ENCODE results near the gene MLC1.
A peak's percentile ranks its signal among the peaks of the same experiment; 100 is the strongest.

MLC1 gene

GRCh38 chr22:50062509-50063135 is 22.6 kb downstream of the MLC1 start:
- CTCF ChIA-PET = no interaction called here
- Histone ChIP-seq H3K36me3 (ENCODE audit: control insufficient read depth in 2 of 2, insufficient read depth in 1 of 2, low read length in 2 of 2) (no peaks in the 10 kb centered on the region), H3K27ac (ENCODE audit: extremely low read depth, low read depth, low read length) (no peak overlapping the region), H3K4me1 (ENCODE audit: control insufficient read depth, insufficient read depth, low read length) (no peaks in the 10 kb centered on the region), H3K4me3 (ENCODE audit: low read depth, low read length) (no peak overlapping the region), H3K9me3 (ENCODE audit: control insufficient read depth, insufficient read depth, low read depth, low read length) (no peaks in the 10 kb centered on the region)
- POLR2A ChIA-PET = no interaction called here
- TF ChIP-seq KLF10 (tag by site-specific recombination; IDR thresholded peaks at IDR 0.05) (no peak), ZNF48 (tag by site-specific recombination; IDR thresholded peaks at IDR 0.05) (no peak), ZXDB (tag by site-specific recombination; IDR thresholded peaks at IDR 0.05) (no peak), ZNF362 (tag by site-specific recombination; IDR thresholded peaks at IDR 0.05) (no peak), ZNF221 (tag by site-specific recombination; IDR thresholded peaks at IDR 0.05; ENCODE audit: borderline replicate concordance) (no peak), ZNF76 (tag by site-specific recombination; IDR thresholded peaks at IDR 0.05; ENCODE audit: borderline replicate concordance, low read depth) (no peak), ZNF292 (tag by site-specific recombination; IDR thresholded peaks at IDR 0.05; ENCODE audit: borderline replicate concordance, low read depth) (no peak)

GRCh38 chr22:50061824-50062355 is 23.3 kb downstream of the MLC1 start:
- CTCF ChIA-PET = no interaction called here
- Histone ChIP-seq H3K4me1 (ENCODE audit: control insufficient read depth, insufficient read depth, low read length) (no peaks in the 10 kb centered on the region), H3K27ac (ENCODE audit: extremely low read depth, low read depth, low read length) (no peak overlapping the region), H3K9me3 (ENCODE audit: control insufficient read depth, insufficient read depth, low read depth, low read length) (no peaks in the 10 kb centered on the region), H3K36me3 (ENCODE audit: control insufficient read depth in 2 of 2, insufficient read depth in 1 of 2, low read length in 2 of 2) (no peaks in the 10 kb centered on the region), H3K4me3 (ENCODE audit: low read depth, low read length) (no peak overlapping the region)
- TF ChIP-seq EGR2 (tag by site-specific recombination; IDR thresholded peaks at IDR 0.05; ENCODE audit: low read depth) (peak; percentile 27; the same call in 1 of the 2 replicates), ZNF404 (tag by site-specific recombination; IDR thresholded peaks at IDR 0.05) (no peak), YY2 (tag by site-specific recombination; IDR thresholded peaks at IDR 0.05) (no peak), ZFP41 (tag by site-specific recombination; IDR thresholded peaks at IDR 0.05; ENCODE audit: borderline replicate concordance) (no peak), ZFHX2 (tag by site-specific recombination; conservative IDR thresholded peaks at IDR 0.05) (peak; percentile 46; the same call in 1 of the 2 replicates), ZNF768 (tag by site-specific recombination; IDR thresholded peaks at IDR 0.05) (no peak), MZF1 (tag by site-specific recombination; IDR thresholded peaks at IDR 0.05; ENCODE audit: borderline replicate concordance) (no peak)
- POLR2A ChIA-PET = no interaction called here

- no peak overlapping the region for H3K27ac ChIP-seq (ENCODE audit: extremely low read depth, low read depth, low read length)
- no peaks in the 10 kb centered on the region for H3K36me3 ChIP-seq (ENCODE audit: control insufficient read depth in 2 of 2, insufficient read depth in 1 of 2, low read length in 2 of 2)
- CTCF ChIA-PET = no interaction called here
- H3K4me3 ChIP-seq (ENCODE audit: low read depth, low read length) = no peak overlapping the region
- POLR2A ChIA-PET = interaction anchor here (0.5 kb wide), 1 partner anchor 240 kb away, joined by 3 read pairs; no protein-coding TSS in a partner anchor
- no peaks in the 10 kb centered on the region for H3K9me3 ChIP-seq (ENCODE audit: control insufficient read depth, insufficient read depth, low read depth, low read length)
- no peak for TF ChIP-seq ZNF391 (tag by site-specific recombination; IDR thresholded peaks at IDR 0.05; ENCODE audit: borderline replicate concordance, low read depth)
- no peak for TF ChIP-seq ZNF354C (tag by site-specific recombination; IDR thresholded peaks at IDR 0.05; ENCODE audit: borderline replicate concordance, low read depth)
- TF ChIP-seq KLF17 (tag by site-specific recombination; IDR thresholded peaks at IDR 0.05) = no peak
- TF ChIP-seq ZNF707 (tag by site-specific recombination; IDR thresholded peaks at IDR 0.05) = no peak
- TF ChIP-seq OSR2 (tag by site-specific recombination; IDR thresholded peaks at IDR 0.05) = no peak
- no peak for TF ChIP-seq BCL11B (tag by site-specific recombination; IDR thresholded peaks at IDR 0.05; ENCODE audit: low read depth)
- no peak for TF ChIP-seq ZNF423 (tag by site-specific recombination; IDR thresholded peaks at IDR 0.05)
- TF ChIP-seq GLI2 (tag by site-specific recombination; IDR thresholded peaks at IDR 0.05; ENCODE audit: borderline replicate concordance, low read depth) = no peak
- no peak for TF ChIP-seq ZNF501 (tag by site-specific recombination; IDR thresholded peaks at IDR 0.05)
- no peak for TF ChIP-seq ZNF239 (tag by site-specific recombination; IDR thresholded peaks at IDR 0.05)
- TF ChIP-seq ZNF76 (tag by site-specific recombination; IDR thresholded peaks at IDR 0.05; ENCODE audit: borderline replicate concordance, low read depth) = no peak
- TF ChIP-seq ZNF146 (tag by site-specific recombination; IDR thresholded peaks at IDR 0.05) = no peak
- TF ChIP-seq ZNF660 (tag by site-specific recombination; IDR thresholded peaks at IDR 0.05) = no peak
- no peak for TF ChIP-seq ZNF24 (tag by site-specific recombination; IDR thresholded peaks at IDR 0.05)
- TF ChIP-seq ZNF155 (tag by site-specific recombination; IDR thresholded peaks at IDR 0.05) = no peak
- TF ChIP-seq SP3 (tag by site-specific recombination; IDR thresholded peaks at IDR 0.05) = no peak
- no peak for TF ChIP-seq ZNF169 (tag by site-specific recombination; IDR thresholded peaks at IDR 0.05)
- no peaks in the 10 kb centered on the region for H3K4me1 ChIP-seq (ENCODE audit: control insufficient read depth, insufficient read depth, low read length)
Measured at GRCh38 chr22:50061141-50061823, 23.9 kb downstream of the MLC1 start.

Measured in HEK293 (cell line).